NAMALWA (cell line): ENCODE data around the gene PTPN1.
"Not testable (repeated sequence)": the region's sequence is repeated elsewhere in the genome, so short reads cannot be mapped to it uniquely, and the experiment has no call there.

Source experiments
- DNase-seq: peaks from one replicate; pipeline ENCODE4 v3.0.0-alpha.2; 2015; ENCODE audit warnings: low spot score

Gene PTPN1

GRCh38 chr20:50509923-50510705 lies at the start of gene PTPN1:
Gene PTPN1 (plus strand): TSS chr20:50510383. CDS start chr20:50510528, 145 bp downstream.
- peak; percentile 99 for DNase-seq

- DNase-seq, result peak; percentile 77
Observed at GRCh38 chr20:50460608-50461267, 49.4 kb upstream of the PTPN1 start.

GRCh38 chr20:50462093-50462690 lies 48.0 kb upstream of the PTPN1 start:
- no peak for DNase-seq

- DNase-seq, result peak; percentile 76
Observed at GRCh38 chr20:50464026-50464724, 46.0 kb upstream of the PTPN1 start.

- no peak for DNase-seq
Observed at GRCh38 chr20:50464725-50465650, 45.2 kb upstream of the PTPN1 start.

GRCh38 chr20:50467174-50467573 lies 43.0 kb upstream of the PTPN1 start:
- DNase-seq, result no peak

- DNase-seq, result peak; percentile 81
Observed at GRCh38 chr20:50467718-50468356, 42.3 kb upstream of the PTPN1 start.

GRCh38 chr20:50468378-50468798 lies 41.8 kb upstream of the PTPN1 start:
- DNase-seq, result no peak

- no peak for DNase-seq
Observed at GRCh38 chr20:50469176-50469723, 40.9 kb upstream of the PTPN1 start.

- DNase-seq, result no peak
Observed at GRCh38 chr20:50469796-50470195, 40.4 kb upstream of the PTPN1 start.

GRCh38 chr20:50470264-50470858 lies 39.8 kb upstream of the PTPN1 start:
- no peak for DNase-seq

GRCh38 chr20:50471231-50471630 lies 39.0 kb upstream of the PTPN1 start:
- DNase-seq, result no peak

GRCh38 chr20:50472693-50473664 lies 37.2 kb upstream of the PTPN1 start:
- no peak for DNase-seq

GRCh38 chr20:50474356-50474755 lies 35.8 kb upstream of the PTPN1 start:
- not testable (repeated sequence) for DNase-seq

- no peak for DNase-seq
Observed at GRCh38 chr20:50475681-50476292, 34.4 kb upstream of the PTPN1 start.

GRCh38 chr20:50477239-50477872 lies 32.8 kb upstream of the PTPN1 start:
- DNase-seq, result no peak

- DNase-seq, result peak; percentile 91
Observed at GRCh38 chr20:50478162-50478990, 31.8 kb upstream of the PTPN1 start.
